NCI-H1417 (cell line): ENCODE results near the gene SNRPD3.

Source experiments
- DNase-seq, 3 experiments: peaks; one replicate each; lab custom pipeline; 2025; lab: John Stamatoyannopoulos, UW

Gene SNRPD3

GRCh38 chr22:24567668-24568067 is 11.9 kb downstream of the SNRPD3 start:
- no peak for DNase-seq

- no peak for DNase-seq
Observed at GRCh38 chr22:24571266-24571665, 15.5 kb downstream of the SNRPD3 start.

- DNase-seq = no peak
Observed at GRCh38 chr22:24576778-24577177, 21.0 kb downstream of the SNRPD3 start.

- DNase-seq = peak in 1 of 3 experiments; percentile 2
Observed at GRCh38 chr22:24578355-24579257, 22.8 kb downstream of the SNRPD3 start.

GRCh38 chr22:24579258-24579601 is 23.4 kb downstream of the SNRPD3 start:
- no peak for DNase-seq

GRCh38 chr22:24580276-24580675 is 24.5 kb downstream of the SNRPD3 start:
- no peak for DNase-seq

- no peak for DNase-seq
Observed at GRCh38 chr22:24582056-24582814, 26.4 kb downstream of the SNRPD3 start.

- peak in 2 of 3 experiments; percentile 67 to 75 for DNase-seq
Observed at GRCh38 chr22:24583221-24584165, 27.7 kb downstream of the SNRPD3 start.

GRCh38 chr22:24584166-24584790 is 28.5 kb downstream of the SNRPD3 start:
- DNase-seq = no peak

GRCh38 chr22:24584871-24585411 is 29.1 kb downstream of the SNRPD3 start:
- DNase-seq = no peak

GRCh38 chr22:24585461-24585860 is 29.7 kb downstream of the SNRPD3 start:
- DNase-seq = no peak

GRCh38 chr22:24585927-24586546 is 30.2 kb downstream of the SNRPD3 start:
- DNase-seq = no peak

GRCh38 chr22:24587251-24587650 is 31.5 kb downstream of the SNRPD3 start:
- no peak for DNase-seq

GRCh38 chr22:24587948-24588347 is 32.1 kb downstream of the SNRPD3 start:
- DNase-seq = no peak

- DNase-seq = no peak
Observed at GRCh38 chr22:24588381-24588756, 32.6 kb downstream of the SNRPD3 start.

- no peak for DNase-seq
Observed at GRCh38 chr22:24588757-24589481, 33.1 kb downstream of the SNRPD3 start.

- DNase-seq = no peak
Observed at GRCh38 chr22:24589518-24590030, 33.8 kb downstream of the SNRPD3 start.

GRCh38 chr22:24590596-24591173 is 34.9 kb downstream of the SNRPD3 start:
- no peak for DNase-seq

- DNase-seq = no peak
Observed at GRCh38 chr22:24591286-24591830, 35.6 kb downstream of the SNRPD3 start.
